ENCODE results near the gene PRKCH. TPM values are rescaled to one million over a fixed set of nuclear protein-coding genes. Genes with fewer than 3 reads are reported as not detected.

The PRKCH gene
- total and polyA plus RNA-seq, 2 of the 13 experiments (the other 11 are each of a cell fraction or from before 2014, with no cell fraction given): 0.48 to 1.3 TPM

- WGBS (ENCODE audit: low lambda C conversion rate): 0% methylated on average over 1 of the region's 1 CpG
- H3K36me3 ChIP-seq (replicated peaks in 1 of 2; ENCODE audit: control insufficient read depth in 1 of 2, insufficient read depth in 2 of 2, low read length in 2 of 2): no peaks in the 10 kb centered on the region
- H3K9ac ChIP-seq (ENCODE audit: insufficient read depth, low read depth, low read length): no peak overlapping the region
- DNase-seq (ENCODE audit: low spot score) (no peak), FAIRE-seq (no peak), ATAC-seq (no peak)
- ChIA-PET CTCF (ENCODE audit: low intra/inter-chr PET ratio, low total read pairs) (no interaction called here), POLR2A (no interaction called here)
- no peak overlapping the region for H3K4me3 ChIP-seq (replicated peaks in 1 of 3; ENCODE audit: insufficient read depth in 1 of 3, low read depth in 2 of 3, low read length in 3 of 3)
- no peaks in the 10 kb centered on the region; a peak in 2 of 5 replicates for H3K27me3 ChIP-seq (ENCODE audit: control insufficient read depth in 1 of 2, insufficient read depth in 2 of 2, low read length in 2 of 2)
- TF ChIP-seq TCF7 (IDR thresholded peaks at IDR 0.05; ENCODE audit: low read depth) (no peak), NFE2L2 (IDR thresholded peaks at IDR 0.05; ENCODE audit: low read length) (no peak), ZUFSP (CRISPR knock-in tag; IDR thresholded peaks at IDR 0.05; ENCODE audit: borderline replicate concordance) (no peak), JUNB (CRISPR knock-in tag; IDR thresholded peaks at IDR 0.05; ENCODE audit: borderline replicate concordance) (no peak), ZBTB26 (CRISPR knock-in tag; IDR thresholded peaks at IDR 0.05; ENCODE audit: borderline replicate concordance) (no peak), HOXD1 (CRISPR knock-in tag; IDR thresholded peaks at IDR 0.05) (no peak), RBM22 (optimal IDR thresholded peaks at IDR 0.05; ENCODE audit: low read length) (no peak), NFIC (IDR thresholded peaks at IDR 0.05; ENCODE audit: low read length) (no peak), HDAC1 (CRISPR knock-in tag; IDR thresholded peaks at IDR 0.05) (no peak)
- TF ChIP-seq, protein P1, sequence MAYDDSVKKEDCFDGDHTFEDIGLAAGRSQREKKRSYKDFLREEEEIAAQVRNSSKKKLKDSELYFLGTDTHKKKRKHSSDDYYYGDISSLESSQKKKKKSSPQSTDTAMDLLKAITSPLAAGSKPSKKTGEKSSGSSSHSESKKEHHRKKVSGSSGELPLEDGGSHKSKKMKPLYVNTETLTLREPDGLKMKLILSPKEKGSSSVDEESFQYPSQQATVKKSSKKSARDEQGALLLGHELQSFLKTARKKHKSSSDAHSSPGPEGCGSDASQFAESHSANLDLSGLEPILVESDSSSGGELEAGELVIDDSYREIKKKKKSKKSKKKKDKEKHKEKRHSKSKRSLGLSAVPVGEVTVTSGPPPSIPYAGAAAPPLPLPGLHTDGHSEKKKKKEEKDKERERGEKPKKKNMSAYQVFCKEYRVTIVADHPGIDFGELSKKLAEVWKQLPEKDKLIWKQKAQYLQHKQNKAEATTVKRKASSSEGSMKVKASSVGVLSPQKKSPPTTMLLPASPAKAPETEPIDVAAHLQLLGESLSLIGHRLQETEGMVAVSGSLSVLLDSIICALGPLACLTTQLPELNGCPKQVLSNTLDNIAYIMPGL (CRISPR knock-in tag; IDR thresholded peaks at IDR 0.05; ENCODE audit: borderline replicate concordance in 1 of 2, low read depth in 1 of 2): no peak
- no peak overlapping the region for H3K4me2 ChIP-seq (ENCODE audit: low read depth, low read length)
- H3K79me2 ChIP-seq (ENCODE audit: insufficient read depth, low read length): no peaks in the 10 kb centered on the region
- no peaks in the 10 kb centered on the region for H4K20me1 ChIP-seq (ENCODE audit: insufficient read depth, low read length)
- intact Hi-C loops (cut with micrococcal nuclease; ENCODE audit: unreplicated experiment) (no loop called here), in situ Hi-C loops (cut with HindIII; ENCODE audit: extremely low pct_ligation_motif_present, low pct_unique_long_range_greater_than_20kb) (no loop called here)
- H3K27ac ChIP-seq (ENCODE audit: extremely low read length, insufficient read depth, low read length): no peak overlapping the region
- BruUV-seq (replicated peaks): no TSS peak
- H3K9me3 ChIP-seq (ENCODE audit: low read length): no peaks in the 10 kb centered on the region
- no peak overlapping the region for H2AFZ ChIP-seq (ENCODE audit: low read length)
- H3K4me1 ChIP-seq (ENCODE audit: insufficient read depth, low read length): no peaks in the 10 kb centered on the region
These were observed 83.3 kb downstream of the PRKCH start for GRCh38 chr14:61404637-61405036.
